ENCODE measurements around the gene ACOT11.

- TF ChIP-seq POLR2AphosphoS5 (IDR thresholded peaks at IDR 0.05; ENCODE audit: low read depth, low read length) (no peak), SIN3A (IDR thresholded peaks at IDR 0.05; ENCODE audit: borderline replicate concordance, insufficient read depth, low read length) (no peak)
Observed at GRCh38 chr1:54580856-54581550, 33.0 kb downstream of the ACOT11 start.

Data from PFSK-1 (cell line).